ENCODE data around the gene AGL. TPM values are rescaled to one million over a fixed set of nuclear protein-coding genes. Genes with fewer than 3 reads are reported as not detected.

The AGL gene
- total RNA-seq, 1 experiment from 2014 or later, result 12.0 TPM

- ChIA-PET POLR2A (no interaction called here), CTCF (no interaction called here)
- Histone ChIP-seq H3K36me3 (ENCODE audit: control insufficient read depth, insufficient read depth, low read length) (no peaks in the 10 kb centered on the region), H3K4me1 (ENCODE audit: control insufficient read depth, insufficient read depth, low read length) (no peaks in the 10 kb centered on the region), H3K9me3 (ENCODE audit: control insufficient read depth, insufficient read depth, low read depth, low read length) (no peaks in the 10 kb centered on the region), H3K27me3 (ENCODE audit: control insufficient read depth, insufficient read depth, low read length) (no peaks in the 10 kb centered on the region), H3K4me3 (ENCODE audit: low read depth in 2 of 2, low read length in 2 of 2) (no peak overlapping the region), H3K27ac (ENCODE audit: low read length) (no peak overlapping the region)
- intact Hi-C loops (cut with micrococcal nuclease; ENCODE audit: unreplicated experiment), result no loop called here
- ATAC-seq, result no peak
- TF ChIP-seq TCF7L2 (IDR thresholded peaks at IDR 0.05; ENCODE audit: low read depth, low read length), result no peak
- no peak for TF ChIP-seq CTCF (IDR thresholded peaks at IDR 0.05)
- no peak for TF ChIP-seq SIN3A (IDR thresholded peaks at IDR 0.05; ENCODE audit: borderline replicate concordance, insufficient read depth, low read depth, low read length)
- TF ChIP-seq POLR2AphosphoS5 (IDR thresholded peaks at IDR 0.05; ENCODE audit: low read depth, low read length), result no peak
- TF ChIP-seq REST (IDR thresholded peaks at IDR 0.05; ENCODE audit: insufficient read depth in 1 of 2, low read depth in 2 of 2, low read length in 1 of 2), result no peak
- no TSS peak for BruUV-seq (replicated peaks)
- DNase-seq (ENCODE audit: low read depth, low spot score), result no peak
- in situ Hi-C loops (cut with HindIII; ENCODE audit: low pct_unique_long_range_greater_than_20kb, low sequenced_read_pairs), result no loop called here
Observed at GRCh38 chr1:99944192-99944591, 94.0 kb downstream of the AGL start.

- no TSS peak for BruUV-seq (replicated peaks)
- Histone ChIP-seq H3K4me3 (ENCODE audit: low read depth in 2 of 2, low read length in 2 of 2) (no peak overlapping the region), H3K36me3 (ENCODE audit: control insufficient read depth, insufficient read depth, low read length) (no peaks in the 10 kb centered on the region), H3K4me1 (ENCODE audit: control insufficient read depth, insufficient read depth, low read length) (no peaks in the 10 kb centered on the region), H3K27me3 (ENCODE audit: control insufficient read depth, insufficient read depth, low read length) (no peaks in the 10 kb centered on the region), H3K9me3 (ENCODE audit: control insufficient read depth, insufficient read depth, low read depth, low read length) (no peaks in the 10 kb centered on the region), H3K27ac (ENCODE audit: low read length) (no peak overlapping the region)
- in situ Hi-C loops (cut with HindIII; ENCODE audit: low pct_unique_long_range_greater_than_20kb, low sequenced_read_pairs), result no loop called here
- intact Hi-C loops (cut with micrococcal nuclease; ENCODE audit: unreplicated experiment), result no loop called here
- no peak for TF ChIP-seq CTCF (IDR thresholded peaks at IDR 0.05)
- no peak for TF ChIP-seq SIN3A (IDR thresholded peaks at IDR 0.05; ENCODE audit: borderline replicate concordance, insufficient read depth, low read depth, low read length)
- no peak for TF ChIP-seq REST (IDR thresholded peaks at IDR 0.05; ENCODE audit: insufficient read depth in 1 of 2, low read depth in 2 of 2, low read length in 1 of 2)
- no peak for TF ChIP-seq TCF7L2 (IDR thresholded peaks at IDR 0.05; ENCODE audit: low read depth, low read length)
- no peak for TF ChIP-seq POLR2AphosphoS5 (IDR thresholded peaks at IDR 0.05; ENCODE audit: low read depth, low read length)
- ChIA-PET CTCF (no interaction called here), POLR2A (no interaction called here)
- no peak for ATAC-seq
- DNase-seq (ENCODE audit: low read depth, low spot score), result no peak
Observed at GRCh38 chr1:99945174-99945573, 95.0 kb downstream of the AGL start.

Data from Panc1 (cell line).